ENCODE results near the gene CARD9.

CARD9 gene

DNA sequence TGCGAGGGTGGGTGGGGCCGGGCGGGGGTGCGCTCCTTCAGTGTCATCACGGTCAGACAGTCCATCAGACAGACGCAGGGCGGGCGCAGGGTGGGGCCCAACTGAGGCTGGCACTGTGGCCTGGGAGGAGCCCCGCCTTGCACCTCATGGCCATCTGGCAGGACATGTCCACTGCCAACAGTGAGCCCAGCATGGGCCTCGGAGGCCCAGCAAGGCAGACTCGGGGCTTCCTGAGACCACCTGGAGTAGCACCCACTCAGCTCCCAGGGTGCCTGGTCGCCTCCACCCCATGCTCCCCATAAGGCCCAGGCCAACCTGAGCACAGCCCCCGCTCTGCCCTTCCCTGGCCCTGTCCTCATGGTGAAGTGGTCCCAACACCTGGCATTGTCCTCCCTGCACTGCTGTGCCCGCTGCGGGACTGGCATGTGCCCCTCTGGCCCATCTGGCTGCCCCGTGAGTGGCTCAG is 54.7 kb downstream of the CARD9 start:
- no peak for DNase-seq

GRCh38 chr9:136318111-136318775 is 55.2 kb downstream of the CARD9 start:
- DNase-seq: no peak

DNA sequence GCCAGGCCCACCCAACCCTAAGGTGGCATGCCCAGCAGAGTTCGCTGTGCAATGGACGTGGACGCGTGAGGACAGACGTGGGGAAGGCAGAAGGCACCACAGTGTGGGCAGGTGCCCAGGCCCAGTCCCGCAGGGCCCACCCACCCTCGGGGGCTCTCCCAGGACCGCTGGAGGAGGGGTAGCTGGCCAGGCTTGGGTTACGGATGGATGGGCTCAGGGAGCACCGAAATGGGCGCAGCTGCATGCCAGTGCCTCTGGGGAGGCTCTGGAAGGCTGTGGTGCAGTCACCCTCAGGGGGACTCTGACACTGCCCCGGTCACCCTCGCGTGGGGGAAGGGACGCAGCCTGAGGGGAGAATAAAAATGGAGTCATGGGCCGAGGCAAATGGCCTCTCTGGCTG is 55.8 kb downstream of the CARD9 start:
- DNase-seq: no peak

GRCh38 chr9:136316896-136317676 is 56.4 kb downstream of the CARD9 start:
- no peak for DNase-seq

- no peak for DNase-seq
Measured at GRCh38 chr9:136316271-136316751, 57.2 kb downstream of the CARD9 start.

GRCh38 chr9:136314944-136315343 is 58.5 kb downstream of the CARD9 start:
- DNase-seq: no peak

DNA sequence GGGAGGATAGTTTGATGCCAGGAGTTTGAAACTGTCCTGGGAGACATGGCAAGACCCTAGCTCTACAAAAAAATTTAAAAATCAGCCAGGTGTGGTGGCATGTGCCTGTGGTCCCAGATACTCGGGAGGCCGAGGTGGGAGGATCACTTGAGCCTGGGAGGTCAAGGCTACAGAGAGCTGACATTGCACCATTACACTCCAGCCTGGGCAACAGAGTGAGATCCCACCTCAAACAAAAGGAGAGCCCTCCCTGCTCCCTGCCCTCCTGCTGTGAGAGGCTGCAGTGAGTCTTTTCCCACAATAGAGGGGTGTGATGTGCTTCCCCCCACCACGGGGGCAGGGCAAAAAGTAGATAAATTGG is 59.4 kb downstream of the CARD9 start:
- no peak for DNase-seq
